BJ (cell line): ENCODE results near the gene PALM. TPM values are rescaled to one million over a fixed set of nuclear protein-coding genes. Genes with fewer than 3 reads are reported as not detected.

Experiments
- CTCF ChIA-PET: fragments of 350-600 bp; formaldehyde crosslinking; extraction: SDS; loops from one replicate; lab custom pipeline; 2021; ENCODE audit warnings: antibody characterized with exemption, inconsistent platforms; lab: Yijun Ruan, JAX
- POLR2A ChIA-PET: fragments of 300-600 bp; sonication (Branson Sonifier 250); formaldehyde crosslinking; extraction: SDS; loops from one replicate; lab custom pipeline; 2021; ENCODE audit warnings: antibody characterized with exemption; lab: Charles Lee
- DNase-seq: peaks from one replicate; pipeline ENCODE4 v3.0.0-alpha.2; 2011; ENCODE audit warnings: low read depth
- H3K27me3 ChIP-seq: 2 replicates; pipeline ENCODE4 v1.6.0; 2011; ENCODE audit warnings: low read length; ENCODE audit not compliant: control insufficient read depth, insufficient read depth
- H3K36me3 ChIP-seq: 2 replicates; pipeline ENCODE4 v1.5.1; 2011; ENCODE audit warnings: low read length; ENCODE audit not compliant: control insufficient read depth, insufficient read depth
- H3K4me3 ChIP-seq: 2 replicates; pipeline ENCODE4 v1.5.1; 2011; ENCODE audit warnings: low read depth, mild to moderate bottlenecking, control low read depth, low read length
- CTCF ChIP-seq: IDR thresholded peaks from 2 replicates; pipeline ENCODE4 v1.5.1; 2011; ENCODE audit warnings: low read depth, mild to moderate bottlenecking, control low read depth, inconsistent platforms, low read length, moderate library complexity; ENCODE audit not compliant: insufficient read depth
- polyA plus RNA-seq: library from polyadenylated mRNA; depleted of rRNA; stranded (reverse); fragments of >200 nt; gene quantifications from 2 replicates; pipeline ENCODE4 v1.2.3, GENCODE V29; 2011

PALM gene
- polyA plus RNA-seq, 1 experiment: 1.2 TPM

GRCh38 chr19:677201-677600, 31.5 kb upstream of the PALM start:
- no peak for DNase-seq
- Histone ChIP-seq H3K36me3 (peaks cover 4% of the 10 kb centered on the region), H3K4me3 (peak overlapping the region; percentile 74), H3K27me3 (no peaks in the 10 kb centered on the region)
- CTCF ChIA-PET: interaction anchor here (1.0 to 2.4 kb wide), 3 partner anchors 14 to 146 kb away, joined by 3 to 11 read pairs (median 5); partner anchors contain the start of genes CDC34 and RNF126
- no peak for TF ChIP-seq CTCF
- POLR2A ChIA-PET: interaction anchor here (0.5 kb wide), 2 partner anchors 18 to 374 kb away, joined by 3 read pairs; partner anchors contain the start of gene PRSS57

- no peak for DNase-seq
- CTCF ChIA-PET: interaction anchor here (1.0 to 2.4 kb wide), 3 partner anchors 14 to 146 kb away, joined by 3 to 11 read pairs (median 5); partner anchors contain the start of genes CDC34 and RNF126
- TF ChIP-seq CTCF: no peak
- POLR2A ChIA-PET: interaction anchor here (0.5 to 0.6 kb wide), 2 partner anchors 91 to 373 kb away, joined by 3 to 8 read pairs; no protein-coding TSS in a partner anchor
- peaks cover 4% of the 10 kb centered on the region for H3K36me3 ChIP-seq
- peak overlapping the region; percentile 74 for H3K4me3 ChIP-seq
- no peaks in the 10 kb centered on the region for H3K27me3 ChIP-seq
Measured at GRCh38 chr19:677601-678436, 30.9 kb upstream of the PALM start.

- no peak for DNase-seq
- no peak for TF ChIP-seq CTCF
- ChIA-PET POLR2A (interaction anchor here (0.5 to 0.6 kb wide), 2 partner anchors 92 to 1195 kb away, joined by 4 to 8 read pairs; no protein-coding TSS in a partner anchor), CTCF (interaction anchor here (0.6 to 1.9 kb wide), 3 partner anchors 8 to 56 kb away, joined by 3 to 8 read pairs (median 3); no protein-coding TSS in a partner anchor)
- no peaks in the 10 kb centered on the region for H3K27me3 ChIP-seq
- peaks cover 4% of the 10 kb centered on the region for H3K36me3 ChIP-seq
- peak overlapping the region; percentile 58 for H3K4me3 ChIP-seq
Measured at GRCh38 chr19:678791-679388, 29.8 kb upstream of the PALM start.

GRCh38 chr19:679418-680286, 29.1 kb upstream of the PALM start:
- peak; percentile 10; the same call in 1 of the 2 replicates for TF ChIP-seq CTCF
- Histone ChIP-seq H3K36me3 (peaks cover 4% of the 10 kb centered on the region), H3K4me3 (peak overlapping the region; percentile 58), H3K27me3 (no peaks in the 10 kb centered on the region)
- ChIA-PET CTCF (interaction anchor here (0.6 to 1.9 kb wide), 5 partner anchors 9 to 89 kb away, joined by 3 to 8 read pairs (median 3); no protein-coding TSS in a partner anchor), POLR2A (interaction anchor here (0.5 to 0.6 kb wide), 2 partner anchors 21 to 1195 kb away, joined by 4 read pairs; no protein-coding TSS in a partner anchor)
- DNase-seq: no peak
